IMR-90 (cell line): ENCODE measurements around the gene KCTD11. TPM values are rescaled to one million over a fixed set of nuclear protein-coding genes. Genes with fewer than 3 reads are reported as not detected.

Experiments
- ATAC-seq: fragments of 200-7000 bp; cut with Tn5 transposase; 2 replicates; pipeline ENCODE4 v1.9.1; 2020; ENCODE audit warnings: low read depth, mild to moderate bottlenecking, moderate library complexity
- BruUV-seq: library from RNA; stranded (reverse); fragments of 400-500 nt; replicated peaks from 2 replicates; lab custom pipeline; 2021; lab: Mats Ljungman, UMichigan
- CTCF ChIA-PET: fragments of 300-600 bp; formaldehyde crosslinking; extraction: SDS; loops from one replicate; lab custom pipeline; 2021; ENCODE audit warnings: antibody characterized with exemption; lab: Yijun Ruan, JAX
- POLR2A ChIA-PET: fragments of 300-600 bp; sonication (Branson Sonifier 250); formaldehyde crosslinking; loops from one replicate; lab custom pipeline; 2022; ENCODE audit warnings: antibody characterized with exemption; ENCODE audit not compliant: unreplicated experiment; lab: Charles Lee
- DNase-seq: peaks from one replicate; pipeline ENCODE4 v3.0.0; 2013
- H2AFZ ChIP-seq: replicated peaks from 2 replicates; pipeline ENCODE3; 2013; ENCODE audit warnings: low read length, mild to moderate bottlenecking; ENCODE audit not compliant: poor library complexity
- H2AK5ac ChIP-seq: 2 replicates; pipeline ENCODE4 v1.6.1; 2013; ENCODE audit warnings: low read depth, low read length, inconsistent platforms
- H2AK9ac ChIP-seq: replicated peaks from 2 replicates; pipeline ENCODE3; 2013; ENCODE audit warnings: mild to moderate bottlenecking, low read depth, low read length, moderate library complexity; ENCODE audit not compliant: poor library complexity
- H2BK120ac ChIP-seq: 2 replicates; pipeline ENCODE4 v1.6.1; 2013; ENCODE audit warnings: low read depth, low read length, inconsistent platforms
- H2BK15ac ChIP-seq: 3 replicates; pipeline ENCODE4 v1.6.1; 2013; ENCODE audit warnings: low read depth, low read length, inconsistent platforms
- H2BK20ac ChIP-seq: 2 replicates; pipeline ENCODE4 v1.6.1; 2013; ENCODE audit warnings: low read depth, mild to moderate bottlenecking, inconsistent platforms, low read length, moderate library complexity
- H2BK5ac ChIP-seq: 2 replicates; pipeline ENCODE4 v1.6.1; 2013; ENCODE audit warnings: mild to moderate bottlenecking, low read depth, low read length, inconsistent platforms; ENCODE audit not compliant: poor library complexity, severe bottlenecking
- H3K14ac ChIP-seq: replicated peaks from 2 replicates; pipeline ENCODE4 v1.6.1; 2013; ENCODE audit warnings: low read depth, low read length, inconsistent platforms
- H3K18ac ChIP-seq: 2 replicates; pipeline ENCODE4 v1.6.1; 2013; ENCODE audit warnings: low read depth, low read length, control low read depth
- H3K23ac ChIP-seq: 2 replicates; pipeline ENCODE4 v1.6.1; 2013; ENCODE audit warnings: low read depth, low read length, inconsistent platforms
- H3K27ac ChIP-seq: 2 replicates; pipeline ENCODE4 v1.5.1; 2013; ENCODE audit warnings: mild to moderate bottlenecking, control low read depth, low read length; ENCODE audit not compliant: insufficient read depth
- H3K27me3 ChIP-seq: 2 replicates; pipeline ENCODE4 v1.6.1; 2013; ENCODE audit warnings: low read length; ENCODE audit not compliant: control insufficient read depth, insufficient read depth
- H3K36me3 ChIP-seq: 2 replicates; pipeline ENCODE4 v1.6.1; 2013; ENCODE audit warnings: low read length, mixed read lengths; ENCODE audit not compliant: control insufficient read depth, insufficient read depth
- H3K4ac ChIP-seq: 2 replicates; pipeline ENCODE4 v1.6.1; 2013; ENCODE audit warnings: low read depth, low read length, inconsistent platforms
- H3K4me1 ChIP-seq: 2 replicates; pipeline ENCODE4 v1.6.1; 2013; ENCODE audit warnings: low read length, mixed read lengths; ENCODE audit not compliant: control insufficient read depth, insufficient read depth
- H3K4me2 ChIP-seq: 2 replicates; pipeline ENCODE4 v1.6.1; 2013; ENCODE audit warnings: low read depth, mild to moderate bottlenecking, control low read depth, low read length, moderate library complexity
- H3K4me3 ChIP-seq: 2 replicates; pipeline ENCODE4 v1.5.1; 2013; ENCODE audit warnings: low read depth, mild to moderate bottlenecking, control low read depth, low read length, moderate library complexity; ENCODE audit not compliant: insufficient read depth
- H3K56ac ChIP-seq: 2 replicates; pipeline ENCODE4 v1.6.1; 2013; ENCODE audit warnings: low read length, inconsistent platforms; ENCODE audit not compliant: insufficient read depth; ENCODE audit errors: extremely low read depth
- H3K79me1 ChIP-seq, 2 experiments: 2 replicates each; pipeline ENCODE4 v1.6.1; 2013; ENCODE audit warnings: low read length in 2 of 2, inconsistent platforms in 1 of 2, low read depth in 1 of 2
- H3K9ac ChIP-seq: 2 replicates; pipeline ENCODE4 v1.6.1; 2013; ENCODE audit warnings: low read depth, low read length, control low read depth
- H3K9me1 ChIP-seq: 2 replicates; pipeline ENCODE4 v1.6.1; 2013; ENCODE audit warnings: low read length, inconsistent platforms; ENCODE audit not compliant: insufficient read depth
- H3K9me3 ChIP-seq: 2 replicates; pipeline ENCODE4 v1.6.1; 2013; ENCODE audit warnings: low read length; ENCODE audit not compliant: control insufficient read depth, insufficient read depth
- H4K20me1 ChIP-seq: 2 replicates; pipeline ENCODE4 v1.6.1; 2013; ENCODE audit warnings: low read length, inconsistent platforms; ENCODE audit not compliant: insufficient read depth
- H4K5ac ChIP-seq: 2 replicates; pipeline ENCODE4 v1.6.1; 2013; ENCODE audit warnings: mild to moderate bottlenecking, low read depth, low read length, control low read depth
- H4K8ac ChIP-seq, 2 experiments: 2 replicates each; pipeline ENCODE4 v1.6.1; 2013; ENCODE audit warnings: low read depth in 2 of 2, low read length in 2 of 2, control low read depth in 1 of 2, inconsistent platforms in 1 of 2
- H4K91ac ChIP-seq: 2 replicates; pipeline ENCODE4 v1.6.1; 2013; ENCODE audit warnings: low read depth, low read length, inconsistent platforms; ENCODE audit not compliant: insufficient read depth
- BHLHE40 ChIP-seq: fragments of 150-350 bp; IDR thresholded peaks from 2 replicates; pipeline ENCODE4 v1.6.1; 2016; ENCODE audit warnings: mild to moderate bottlenecking, low read depth, low read length
- CEBPB ChIP-seq: IDR thresholded peaks from 2 replicates; pipeline ENCODE4 v1.6.1; 2012; ENCODE audit warnings: low read depth, low read length, improper control_type of control experiment
- CHD1 ChIP-seq: IDR thresholded peaks from 2 replicates; pipeline ENCODE4 v1.6.1; 2012; ENCODE audit warnings: low read depth, low read length, improper control_type of control experiment
- FOS ChIP-seq: fragments of 150-350 bp; IDR thresholded peaks from 2 replicates; pipeline ENCODE4 v1.6.1; 2016; ENCODE audit warnings: low read depth, low read length
- MAFK ChIP-seq: IDR thresholded peaks from 2 replicates; pipeline ENCODE4 v1.6.1; 2012; ENCODE audit warnings: low read depth, low read length, improper control_type of control experiment
- MAZ ChIP-seq: IDR thresholded peaks from 2 replicates; pipeline ENCODE4 v1.6.1; 2012; ENCODE audit warnings: low read depth, mild to moderate bottlenecking, low read length, improper control_type of control experiment, moderate library complexity, borderline replicate concordance
- MXI1 ChIP-seq: IDR thresholded peaks from 2 replicates; pipeline ENCODE4 v1.6.1; 2012; ENCODE audit warnings: low read depth, mild to moderate bottlenecking, low read length, moderate library complexity, borderline replicate concordance
- NFE2L2 ChIP-seq: fragments of 150-350 bp; IDR thresholded peaks from 2 replicates; pipeline ENCODE4 v1.6.1; 2016; ENCODE audit warnings: low read depth, mild to moderate bottlenecking, low read length
- POLR2A ChIP-seq: IDR thresholded peaks from 2 replicates; pipeline ENCODE4 v1.6.1; 2012; ENCODE audit warnings: mild to moderate bottlenecking, low read depth, low read length
- RAD21 ChIP-seq: IDR thresholded peaks from 2 replicates; pipeline ENCODE4 v1.6.1; 2012; ENCODE audit warnings: low read length, improper control_type of control experiment
- RCOR1 ChIP-seq: IDR thresholded peaks from 2 replicates; pipeline ENCODE4 v1.6.1; 2012; ENCODE audit warnings: mild to moderate bottlenecking, low read length, improper control_type of control experiment; ENCODE audit not compliant: insufficient replicate concordance
- RFX5 ChIP-seq: IDR thresholded peaks from 2 replicates; pipeline ENCODE4 v1.8.0; 2012; ENCODE audit warnings: low read depth, mild to moderate bottlenecking, low read length, moderate library complexity
- SMC3 ChIP-seq: fragments of 150-350 bp; IDR thresholded peaks from 2 replicates; pipeline ENCODE4 v1.6.1; 2016; ENCODE audit warnings: low read depth, mild to moderate bottlenecking, antibody characterized with exemption, low read length, moderate library complexity
- WGBS, 2 experiments: methylation state at CpG; one replicate each; pipeline versions ENCODE4 v1.1.5 to v1.1.7; 2013; ENCODE audit warnings: missing lambda C conversion rate in 2 of 2; ENCODE audit not compliant: insufficient read length in 1 of 2; ENCODE audit errors: extremely low coverage in 2 of 2; 5-methylcytosine and 5-hydroxymethylcytosine counted together
- dilution Hi-C: fragments of 300-500 bp; cut with HindIII; formaldehyde crosslinking; loops from one replicate; pipeline ENCODE4 v1.14.3; 2018; ENCODE audit warnings: low sequenced_read_pairs; ENCODE audit not compliant: unreplicated experiment
- in situ Hi-C: fragments of 300-500 bp; cut with MboI; formaldehyde crosslinking; loops from 3 replicates; pipeline ENCODE4 v1.14.3; 2019; ENCODE audit warnings: low sequenced_read_pairs, inconsistent platforms, mixed read lengths
- intact Hi-C: fragments of 100-400 bp; cut with micrococcal nuclease; formaldehyde crosslinking; loops from 2 replicates; pipeline ENCODE4 v1.10.0; 2022
- polyA plus RNA-seq, 3 experiments: library from polyadenylated mRNA; depleted of rRNA; stranded (reverse); fragments of >200 nt; gene quantifications; 2 replicates each; pipeline ENCODE4 v1.2.3, GENCODE V29; 2012; ENCODE audit warnings: low replicate concordance in 1 of 3
- total RNA-seq: library from RNA; depleted of rRNA; stranded (reverse); fragments of >200 nt; gene quantifications from 2 replicates; pipeline ENCODE4 v1.2.3, GENCODE V29; 2012
- TF ChIP-seq, protein P1 (sequence below): fragments of 150-350 bp; IDR thresholded peaks from 2 replicates; pipeline ENCODE4 v1.6.1; 2017; ENCODE audit warnings: mild to moderate bottlenecking, antibody characterized with exemption, low read length, low read depth
- TF ChIP-seq, protein P2 (sequence below): fragments of 150-350 bp; IDR thresholded peaks from 2 replicates; pipeline ENCODE4 v1.6.1; 2016; ENCODE audit warnings: low read depth, mild to moderate bottlenecking, low read length, moderate library complexity, borderline replicate concordance
- TF ChIP-seq, protein P3 (sequence below): conservative IDR thresholded peaks from 2 replicates; pipeline ENCODE4 v1.5.1; 2012; ENCODE audit warnings: mild to moderate bottlenecking, low read depth, low read length, improper control_type of control experiment

Gene KCTD11
- total and polyA plus RNA-seq, 2 of the 4 experiments (the other 2 are of a cell fraction): 10.8 to 16.4 TPM

DNA sequence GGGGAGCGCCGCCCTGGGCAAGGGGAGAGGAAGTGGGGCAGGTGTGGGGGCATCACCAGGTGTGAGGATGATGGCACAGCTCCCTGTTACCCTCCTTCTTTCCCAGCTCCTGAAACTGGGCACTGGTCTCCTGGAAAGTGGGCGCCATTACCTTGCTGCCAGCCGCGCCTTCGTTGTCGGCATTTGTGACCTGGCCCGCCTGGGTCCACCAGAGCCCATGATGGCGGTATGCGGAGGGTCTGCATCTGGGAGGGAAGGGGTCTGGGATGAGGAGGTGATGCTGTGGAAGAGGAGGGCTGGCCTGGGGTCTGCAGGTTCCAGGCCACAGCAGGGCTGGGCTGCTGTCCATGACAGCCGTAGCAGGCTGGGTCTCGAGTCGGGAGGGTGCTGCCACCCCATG, 10.1 kb upstream of the KCTD11 start:
- no peaks in the 10 kb centered on the region for H3K9me1 ChIP-seq
- no peak overlapping the region for H2BK15ac ChIP-seq
- peaks cover 4% of the 10 kb centered on the region for H4K20me1 ChIP-seq
- no peak overlapping the region for H3K27ac ChIP-seq
- no peak overlapping the region for H3K56ac ChIP-seq
- H3K27me3 ChIP-seq: peaks cover 24% of the 10 kb centered on the region
- H4K91ac ChIP-seq: no peak overlapping the region
- POLR2A ChIA-PET: no interaction called here
- in situ Hi-C loops: no loop called here
- no peaks in the 10 kb centered on the region for H3K79me1 ChIP-seq
- no peak overlapping the region for H2AFZ ChIP-seq
- dilution Hi-C loops: no loop called here
- H3K23ac ChIP-seq: no peak overlapping the region
- H4K8ac ChIP-seq: no peak overlapping the region
- no peaks in the 10 kb centered on the region for H3K9me3 ChIP-seq
- TF ChIP-seq RCOR1: no peak
- no peak for TF ChIP-seq FOS
- no peak for TF ChIP-seq POLR2A
- TF ChIP-seq CHD1: no peak
- no peak for TF ChIP-seq SMC3
- TF ChIP-seq, protein P1, sequence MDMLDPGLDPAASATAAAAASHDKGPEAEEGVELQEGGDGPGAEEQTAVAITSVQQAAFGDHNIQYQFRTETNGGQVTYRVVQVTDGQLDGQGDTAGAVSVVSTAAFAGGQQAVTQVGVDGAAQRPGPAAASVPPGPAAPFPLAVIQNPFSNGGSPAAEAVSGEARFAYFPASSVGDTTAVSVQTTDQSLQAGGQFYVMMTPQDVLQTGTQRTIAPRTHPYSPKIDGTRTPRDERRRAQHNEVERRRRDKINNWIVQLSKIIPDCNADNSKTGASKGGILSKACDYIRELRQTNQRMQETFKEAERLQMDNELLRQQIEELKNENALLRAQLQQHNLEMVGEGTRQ: no peak
- TF ChIP-seq, protein P2, sequence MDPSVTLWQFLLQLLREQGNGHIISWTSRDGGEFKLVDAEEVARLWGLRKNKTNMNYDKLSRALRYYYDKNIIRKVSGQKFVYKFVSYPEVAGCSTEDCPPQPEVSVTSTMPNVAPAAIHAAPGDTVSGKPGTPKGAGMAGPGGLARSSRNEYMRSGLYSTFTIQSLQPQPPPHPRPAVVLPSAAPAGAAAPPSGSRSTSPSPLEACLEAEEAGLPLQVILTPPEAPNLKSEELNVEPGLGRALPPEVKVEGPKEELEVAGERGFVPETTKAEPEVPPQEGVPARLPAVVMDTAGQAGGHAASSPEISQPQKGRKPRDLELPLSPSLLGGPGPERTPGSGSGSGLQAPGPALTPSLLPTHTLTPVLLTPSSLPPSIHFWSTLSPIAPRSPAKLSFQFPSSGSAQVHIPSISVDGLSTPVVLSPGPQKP: no peak
- TF ChIP-seq, protein P3, sequence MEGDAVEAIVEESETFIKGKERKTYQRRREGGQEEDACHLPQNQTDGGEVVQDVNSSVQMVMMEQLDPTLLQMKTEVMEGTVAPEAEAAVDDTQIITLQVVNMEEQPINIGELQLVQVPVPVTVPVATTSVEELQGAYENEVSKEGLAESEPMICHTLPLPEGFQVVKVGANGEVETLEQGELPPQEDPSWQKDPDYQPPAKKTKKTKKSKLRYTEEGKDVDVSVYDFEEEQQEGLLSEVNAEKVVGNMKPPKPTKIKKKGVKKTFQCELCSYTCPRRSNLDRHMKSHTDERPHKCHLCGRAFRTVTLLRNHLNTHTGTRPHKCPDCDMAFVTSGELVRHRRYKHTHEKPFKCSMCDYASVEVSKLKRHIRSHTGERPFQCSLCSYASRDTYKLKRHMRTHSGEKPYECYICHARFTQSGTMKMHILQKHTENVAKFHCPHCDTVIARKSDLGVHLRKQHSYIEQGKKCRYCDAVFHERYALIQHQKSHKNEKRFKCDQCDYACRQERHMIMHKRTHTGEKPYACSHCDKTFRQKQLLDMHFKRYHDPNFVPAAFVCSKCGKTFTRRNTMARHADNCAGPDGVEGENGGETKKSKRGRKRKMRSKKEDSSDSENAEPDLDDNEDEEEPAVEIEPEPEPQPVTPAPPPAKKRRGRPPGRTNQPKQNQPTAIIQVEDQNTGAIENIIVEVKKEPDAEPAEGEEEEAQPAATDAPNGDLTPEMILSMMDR: no peak
- TF ChIP-seq RAD21: no peak
- TF ChIP-seq NFE2L2: no peak
- TF ChIP-seq CEBPB: no peak
- TF ChIP-seq MXI1: no peak
- TF ChIP-seq BHLHE40: no peak
- no peak for TF ChIP-seq RFX5
- no peak for TF ChIP-seq MAZ
- no peak for TF ChIP-seq MAFK
- H3K4me1 ChIP-seq: no peaks in the 10 kb centered on the region
- BruUV-seq: no TSS peak
- CTCF ChIA-PET: no interaction called here
- no peak overlapping the region for H2AK5ac ChIP-seq
- no peaks in the 10 kb centered on the region for H3K36me3 ChIP-seq
- H3K14ac ChIP-seq: no peak overlapping the region
- no peak overlapping the region for H3K9ac ChIP-seq
- H2AK9ac ChIP-seq: no peak overlapping the region
- H3K4me2 ChIP-seq: no peak overlapping the region
- DNase-seq: no peak
- no peak overlapping the region for H3K4me3 ChIP-seq
- no peak overlapping the region for H3K18ac ChIP-seq
- intact Hi-C loops: no loop called here
- no peak for ATAC-seq
- H2BK20ac ChIP-seq: no peak overlapping the region
- no peak overlapping the region for H2BK5ac ChIP-seq
- no peak overlapping the region for H3K4ac ChIP-seq
- WGBS, 2 experiments: 90% methylated on average over 8 of the region's 13 CpGs; no CpG with 5 or more reads in 1 of the 2 experiments
- no peak overlapping the region for H2BK120ac ChIP-seq
- H4K5ac ChIP-seq: no peak overlapping the region
